Esophagus squamous epithelium (tissue), 5 donors: ENCODE results near the gene DEPP1. TPM values are rescaled to one million over a fixed set of nuclear protein-coding genes. Genes with fewer than 3 reads are reported as not detected.

Experiments used
- DNase-seq: peaks from one replicate; lab custom pipeline; 2025; lab: John Stamatoyannopoulos, UW
- H3K27ac ChIP-seq, 4 donors: fragments of 200-600 bp; sonication (generic); one replicate each; pipeline ENCODE4 v1.5.1; 2016 to 2019; ENCODE audit warnings: mild to moderate bottlenecking in 1 of 4
- H3K27me3 ChIP-seq, 4 donors: fragments of 200-600 bp; sonication (generic); 1 replicate in 3 of 4; 2 replicates in 1 of 4; pipeline versions ENCODE4 v1.5.1 to v1.6.0; 2017 to 2021; ENCODE audit warnings: antibody characterized with exemption in 1 of 4
- H3K36me3 ChIP-seq, 3 donors: fragments of 200-600 bp; sonication (generic); one replicate each; pipeline ENCODE4 v1.5.1; 2016 to 2019
- H3K4me1 ChIP-seq, 3 donors: fragments of 200-600 bp; sonication (generic); one replicate each; pipeline ENCODE4 v1.5.1; 2017 to 2019
- H3K4me3 ChIP-seq, 4 donors: fragments of 200-600 bp; sonication (generic); 1 replicate in 3 of 4; 2 replicates in 1 of 4; pipeline ENCODE4 v1.5.1; 2016 to 2019; ENCODE audit warnings: mild to moderate bottlenecking in 2 of 4, moderate library complexity in 1 of 4
- H3K9me3 ChIP-seq, 3 donors: fragments of 200-600 bp; sonication (generic); one replicate each; pipeline ENCODE4 v1.5.1; 2016 to 2019
- CTCF ChIP-seq, 6 experiments: fragments of 450-650 bp in 4 of 6; fragments of 200-600 bp in 2 of 6; sonication (generic) in 2 of 6; IDR thresholded peaks; one replicate each; pipeline ENCODE4 v1.5.1; 2016 to 2019; ENCODE audit warnings: antibody characterized with exemption in 6 of 6, mild to moderate bottlenecking in 4 of 6, moderate library complexity in 4 of 6
- POLR2A ChIP-seq, 4 donors: fragments of 450-650 bp; IDR thresholded peaks; one replicate each; pipeline ENCODE4 v1.6.1; 2017; ENCODE audit warnings: antibody characterized with exemption in 4 of 4, mild to moderate bottlenecking in 4 of 4, moderate library complexity in 3 of 4
- WGBS, 2 donors: methylation state at CpG; one replicate each; pipeline ENCODE4 v1.1.5; 2018; 5-methylcytosine and 5-hydroxymethylcytosine counted together
- intact Hi-C: fragments of 100-400 bp; cut with DNase I; formaldehyde crosslinking; loops from one replicate; pipeline ENCODE4 v1.15.0; 2022
- total RNA-seq, 4 donors: library from RNA; depleted of rRNA; stranded (reverse); fragments of >200 nt; gene quantifications; one replicate each; pipeline ENCODE4 v1.1.0, GENCODE V29; 2016
- donor health status: DM: yes; HTN: yes; CAD: no.

Gene DEPP1
- total RNA-seq, 4 donors from 2014 or later = 2.5 to 116 (median 27.5) TPM

DNA sequence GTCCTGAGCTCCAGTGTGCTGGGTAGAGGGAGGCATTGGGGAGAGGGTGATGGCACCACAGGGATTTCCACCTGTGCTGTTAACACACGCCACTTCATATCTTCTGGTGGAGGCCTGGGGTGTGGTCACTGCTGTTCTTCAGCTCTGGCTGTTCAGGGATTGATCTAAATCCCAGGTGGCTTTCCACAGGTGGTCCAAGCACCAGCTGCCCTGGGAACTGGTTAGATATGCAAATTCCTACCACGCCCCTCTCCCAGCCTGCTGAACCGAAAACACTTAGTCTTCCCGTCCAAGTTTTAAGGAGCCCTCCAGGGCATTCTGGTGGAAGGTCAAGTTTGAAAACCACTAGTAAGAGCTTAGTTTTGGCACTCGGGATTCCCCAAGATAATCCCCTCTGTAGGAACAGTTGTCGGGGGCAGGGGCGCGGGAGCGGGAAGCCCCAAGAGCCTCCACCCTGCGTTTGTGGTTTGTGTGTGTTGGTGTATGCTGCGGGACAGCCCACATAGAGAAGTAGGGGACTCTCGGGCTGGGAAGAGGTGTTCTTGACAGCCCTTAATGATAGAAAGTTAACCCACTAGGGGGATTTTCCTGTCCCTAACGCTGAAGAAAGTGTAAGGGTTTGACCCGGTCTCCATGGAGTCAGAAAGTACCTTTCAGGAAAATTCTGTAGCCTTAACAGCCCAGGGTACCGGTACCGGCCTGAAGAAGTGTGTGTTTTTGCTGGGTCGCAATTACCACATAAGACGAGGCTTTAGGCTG is 5.1 kb downstream of the DEPP1 start:
- Histone ChIP-seq H3K36me3 (peaks cover 0 to 38% (median 0%) of the 10 kb centered on the region in 3 donors), H3K27me3 (no peaks in the 10 kb centered on the region), H3K4me3 (peak overlapping the region in 1 of 4 donors; percentile 74), H3K27ac (peak overlapping the region; percentile 66 to 86 (median 82)), H3K4me1 (peaks cover 24 to 74% (median 25%) of the 10 kb centered on the region in 3 donors), H3K9me3 (no peaks in the 10 kb centered on the region)
- DNase-seq = no peak
- TF ChIP-seq CTCF (IDR thresholded peaks at IDR 0.05) = no peak
- no peak for TF ChIP-seq POLR2A (IDR thresholded peaks at IDR 0.05)
- intact Hi-C loops = loop anchor here (5.0 kb wide), 1 partner anchor 41 kb away; no protein-coding TSS in a partner anchor
- WGBS, 2 donors = 32 to 92% methylated on average over 4 to 8 of the region's 18 CpGs

DNA sequence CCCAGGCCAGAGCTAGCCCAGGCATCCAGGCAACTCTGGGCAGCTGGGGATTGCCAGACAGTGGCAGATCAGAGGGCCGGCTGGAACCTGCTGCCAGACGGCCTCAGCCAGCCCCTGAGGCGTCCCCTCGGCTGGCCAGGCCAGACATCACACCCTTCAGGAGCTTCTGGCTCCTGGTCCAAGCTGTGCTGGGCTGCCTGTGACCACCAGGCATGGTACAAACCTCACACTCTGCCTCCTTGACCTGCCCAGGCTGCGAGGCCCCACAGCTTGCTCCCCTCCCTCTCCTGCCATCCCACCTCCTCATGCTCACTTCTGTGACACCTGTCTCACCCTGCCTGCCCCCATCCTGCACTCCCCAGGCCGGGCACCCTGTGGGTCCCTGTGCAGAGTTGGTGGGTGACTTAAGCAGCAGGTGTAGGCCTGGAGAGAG is 5.7 kb downstream of the DEPP1 start:
- Histone ChIP-seq H3K4me3 (no peak overlapping the region), H3K36me3 (peaks cover 0 to 38% (median 0%) of the 10 kb centered on the region in 3 donors), H3K27ac (peak overlapping the region; percentile 7 to 86 (median 46)), H3K27me3 (no peaks in the 10 kb centered on the region), H3K9me3 (no peaks in the 10 kb centered on the region), H3K4me1 (peaks cover 21 to 74% (median 25%) of the 10 kb centered on the region in 3 donors)
- 93% methylated on average over 3 of the region's 6 CpGs; no CpG with 5 or more reads in 1 of the 2 donors for WGBS, 2 donors
- TF ChIP-seq CTCF (IDR thresholded peaks at IDR 0.05) (no peak), POLR2A (IDR thresholded peaks at IDR 0.05) (no peak)
- intact Hi-C loops = loop anchor here (5.0 kb wide), 1 partner anchor 41 kb away; no protein-coding TSS in a partner anchor
- DNase-seq = no peak

DNA sequence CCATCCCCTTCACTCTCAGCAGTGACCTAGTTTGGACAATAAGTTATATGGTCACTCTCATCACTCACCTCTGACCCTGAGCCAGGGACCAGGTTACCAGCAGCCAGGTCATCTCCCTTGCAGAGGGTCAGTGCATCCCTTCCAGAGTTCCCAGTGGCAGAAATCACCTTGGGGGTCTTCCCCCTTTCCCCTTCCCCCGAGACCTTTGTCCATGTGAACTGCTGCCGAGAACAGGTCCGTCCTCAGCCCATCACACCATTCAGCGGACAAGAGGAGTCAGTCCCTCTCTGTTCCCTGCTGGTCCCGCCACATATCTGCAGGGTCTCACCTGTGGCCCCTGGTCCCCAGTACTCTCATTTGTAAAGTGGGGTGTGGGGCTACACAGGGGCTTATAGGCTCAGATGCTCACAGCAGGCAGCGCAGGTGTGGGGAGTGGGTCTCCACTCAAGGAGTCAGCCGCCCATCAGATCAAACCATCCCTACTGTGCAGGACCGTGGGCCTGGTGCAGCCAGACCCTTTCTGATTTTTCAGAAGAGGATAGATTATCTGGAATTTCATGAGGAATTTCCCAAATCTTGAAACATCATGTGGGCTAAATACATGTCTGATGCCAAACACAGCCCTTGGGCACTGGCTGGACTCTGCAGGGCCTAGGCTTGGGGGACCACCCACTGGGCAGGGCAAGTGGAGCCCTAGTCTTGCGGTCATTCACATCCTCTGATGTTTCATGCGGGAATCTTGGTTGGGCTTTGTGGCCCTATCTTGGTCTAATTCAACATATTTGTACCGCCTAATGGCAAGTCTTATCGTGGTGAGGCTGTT is 6.5 kb downstream of the DEPP1 start:
- intact Hi-C loops = loop anchor here (5.0 kb wide), 1 partner anchor 40 kb away; no protein-coding TSS in a partner anchor
- H3K4me1 ChIP-seq = peaks cover 21 to 74% (median 26%) of the 10 kb centered on the region in 3 donors
- no peaks in the 10 kb centered on the region for H3K27me3 ChIP-seq
- no peak overlapping the region for H3K4me3 ChIP-seq
- H3K27ac ChIP-seq = no peak overlapping the region
- TF ChIP-seq CTCF (IDR thresholded peaks at IDR 0.05) (no peak), POLR2A (IDR thresholded peaks at IDR 0.05) (no peak)
- WGBS, 2 donors = 90 to 94% methylated on average over 10 to 11 of the region's 12 CpGs
- no peak for DNase-seq
- no peaks in the 10 kb centered on the region for H3K9me3 ChIP-seq
- H3K36me3 ChIP-seq = peaks cover 0 to 32% (median 0%) of the 10 kb centered on the region in 3 donors

DNA sequence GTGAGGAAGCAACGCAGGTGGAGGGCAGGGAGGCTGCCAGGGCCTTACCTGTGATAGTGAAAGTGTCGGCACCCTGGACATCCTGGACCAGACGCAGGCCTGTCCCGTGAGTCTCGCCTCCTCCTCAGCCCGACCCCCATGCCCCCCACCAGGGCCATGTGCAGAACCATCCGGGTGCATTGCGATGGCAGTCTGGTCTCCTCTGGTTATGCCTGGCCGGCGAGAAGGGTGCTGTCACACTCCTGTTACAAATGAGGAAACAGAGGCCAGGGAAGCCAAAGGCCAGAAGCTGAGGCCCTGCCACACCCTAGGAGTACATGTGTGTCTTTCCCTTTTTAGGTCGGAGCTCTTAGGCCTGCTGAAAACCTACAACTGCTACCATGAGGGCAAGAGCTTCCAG is 7.2 kb downstream of the DEPP1 start:
- Histone ChIP-seq H3K27me3 (no peaks in the 10 kb centered on the region), H3K27ac (no peak overlapping the region), H3K36me3 (peaks cover 0 to 30% (median 0%) of the 10 kb centered on the region in 3 donors), H3K4me1 (peaks cover 25 to 72% (median 28%) of the 10 kb centered on the region in 3 donors), H3K9me3 (no peaks in the 10 kb centered on the region), H3K4me3 (no peak overlapping the region)
- TF ChIP-seq CTCF (IDR thresholded peaks at IDR 0.05) (no peak), POLR2A (IDR thresholded peaks at IDR 0.05) (no peak)
- no peak for DNase-seq
- 86 to 100% methylated on average over 2 to 4 of the region's 11 CpGs for WGBS, 2 donors
- intact Hi-C loops = loop anchor here (5.0 kb wide), 1 partner anchor 39 kb away; no protein-coding TSS in a partner anchor
